CD4-positive, alpha-beta T cell treated with Interleukin-15 for 4 hours (primary cell): ENCODE data around the gene ZNF326.

Source experiments
- DNase-seq: peaks from one replicate; pipeline ENCODE4 v3.0.0-alpha.2; 2020; ENCODE audit warnings: low spot score

ZNF326 gene

DNA sequence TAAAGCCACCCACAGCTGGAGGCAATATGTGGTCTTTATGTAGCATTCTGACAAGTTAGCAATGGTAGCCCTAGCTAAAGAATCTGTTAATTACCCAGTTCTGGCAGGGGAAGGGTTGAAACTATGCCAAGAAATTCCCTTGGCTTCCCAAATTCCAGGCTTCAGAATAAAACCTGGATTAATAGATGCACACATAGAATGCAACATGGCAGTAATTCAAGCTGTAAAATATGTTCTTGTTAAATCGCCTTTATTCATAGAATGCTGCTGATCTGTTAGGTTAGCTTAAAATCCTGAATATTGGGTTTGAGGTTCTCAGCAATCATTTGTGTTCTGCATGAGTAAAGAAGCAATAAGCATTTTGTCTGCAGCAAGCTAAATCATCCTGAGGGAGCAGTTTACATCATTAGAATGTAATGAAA is 80.1 kb downstream of the ZNF326 start:
- DNase-seq: no peak

DNA sequence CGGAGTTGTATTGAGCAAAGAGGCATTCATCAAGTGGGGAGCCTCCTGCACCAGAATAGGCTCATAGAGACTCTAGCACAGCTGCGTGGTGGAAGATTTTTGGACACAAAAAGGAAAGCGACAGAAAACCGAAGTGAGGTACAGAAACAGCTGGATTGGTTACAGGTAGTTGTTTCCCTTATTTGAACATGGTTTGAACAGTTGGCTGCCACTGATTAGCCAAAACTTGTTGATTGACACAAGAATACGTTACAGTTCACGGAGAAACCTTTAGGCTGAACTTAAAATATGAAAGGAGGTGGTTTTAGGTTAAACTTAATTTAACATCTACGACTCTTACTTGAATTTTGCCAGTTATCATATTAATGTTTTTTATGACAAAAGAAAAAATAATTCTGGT is 89.1 kb downstream of the ZNF326 start:
- no peak for DNase-seq
